SH-SY5Y (cell line): ENCODE data around the gene RAB3D.

ENCODE experiments used
- GATA2 ChIP-seq: IDR thresholded peaks from 2 replicates; pipeline ENCODE4 v1.6.1; 2011; ENCODE audit warnings: mild to moderate bottlenecking, low read depth, low read length
- GATA3 ChIP-seq: IDR thresholded peaks from 2 replicates; pipeline ENCODE4 v1.6.1; 2011; ENCODE audit warnings: low read depth, mild to moderate bottlenecking, low read length, moderate library complexity

- TF ChIP-seq GATA3 (no peak), GATA2 (no peak)
Observed at GRCh38 chr19:11323601-11324078, 15.8 kb downstream of the RAB3D start.
